NB4 (cell line): Measurements from ENCODE around the gene GYS2.
A peak's percentile ranks its signal among the peaks of the same experiment; 100 is the strongest.

ENCODE experiments used
- DNase-seq: peaks from one replicate; pipeline ENCODE4 v3.0.0; 2010; ENCODE audit warnings: low read depth
- H3K4me3 ChIP-seq: one replicate; pipeline ENCODE4 v1.5.1; 2011; ENCODE audit warnings: mild to moderate bottlenecking, low read depth, low read length, moderate library complexity
- CTCF ChIP-seq: IDR thresholded peaks from one replicate; pipeline ENCODE4 v1.5.1; 2012; ENCODE audit warnings: low read depth, low read length
- MYC ChIP-seq: IDR thresholded peaks from 2 replicates; pipeline ENCODE4 v1.6.1; 2011; ENCODE audit warnings: low read depth, low read length
- POLR2A ChIP-seq: IDR thresholded peaks from 2 replicates; pipeline ENCODE4 v1.6.1; 2011; ENCODE audit warnings: mild to moderate bottlenecking; ENCODE audit not compliant: insufficient read length; ENCODE audit errors: extremely low read depth
- TF ChIP-seq, protein P1 (sequence below): IDR thresholded peaks from 2 replicates; pipeline ENCODE4 v1.6.1; 2011; ENCODE audit warnings: low read depth, low read length

Gene GYS2

GRCh38 chr12:21502872-21503271 lies 101.8 kb downstream of the GYS2 start:
- peak overlapping the region; percentile 75 for H3K4me3 ChIP-seq
- peak; percentile 31 for DNase-seq
- TF ChIP-seq CTCF = no peak
- TF ChIP-seq POLR2A = no peak
- TF ChIP-seq, protein P1, sequence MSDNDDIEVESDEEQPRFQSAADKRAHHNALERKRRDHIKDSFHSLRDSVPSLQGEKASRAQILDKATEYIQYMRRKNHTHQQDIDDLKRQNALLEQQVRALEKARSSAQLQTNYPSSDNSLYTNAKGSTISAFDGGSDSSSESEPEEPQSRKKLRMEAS = 0 out of 2 replicates have a peak, but pooled peaks have one; percentile 8

- peak; percentile 72 for DNase-seq
Observed at GRCh38 chr12:21502164-21502496, 102.5 kb downstream of the GYS2 start.

GRCh38 chr12:21501258-21502163 lies 103.1 kb downstream of the GYS2 start, which contains the start of the genes GOLT1B and RECQL:
TSS of gene GOLT1B (plus strand) at chr12:21501789. CDS start at chr12:21501924, 135 bp downstream.
TSS of gene RECQL (minus strand) at chr12:21501635. CDS start at chr12:21499570, 2,065 bp downstream.
- peak; percentile 100 for DNase-seq
- peak within 1 kb of the TSS; percentile 75 for H3K4me3 ChIP-seq
- peak; percentile 96 for TF ChIP-seq POLR2A
- TF ChIP-seq CTCF = no peak
- TF ChIP-seq MYC = peak; percentile 96
- TF ChIP-seq, protein P1 = peak; percentile 96

More at GRCh38 chr12:21502164-21502496, 102.5 kb downstream of the GYS2 start:
- TF ChIP-seq, protein P1 = no peak
- TF ChIP-seq CTCF = no peak
- no peak for TF ChIP-seq MYC
- no peak for TF ChIP-seq POLR2A
- peak overlapping the region; percentile 75 for H3K4me3 ChIP-seq

DNA sequence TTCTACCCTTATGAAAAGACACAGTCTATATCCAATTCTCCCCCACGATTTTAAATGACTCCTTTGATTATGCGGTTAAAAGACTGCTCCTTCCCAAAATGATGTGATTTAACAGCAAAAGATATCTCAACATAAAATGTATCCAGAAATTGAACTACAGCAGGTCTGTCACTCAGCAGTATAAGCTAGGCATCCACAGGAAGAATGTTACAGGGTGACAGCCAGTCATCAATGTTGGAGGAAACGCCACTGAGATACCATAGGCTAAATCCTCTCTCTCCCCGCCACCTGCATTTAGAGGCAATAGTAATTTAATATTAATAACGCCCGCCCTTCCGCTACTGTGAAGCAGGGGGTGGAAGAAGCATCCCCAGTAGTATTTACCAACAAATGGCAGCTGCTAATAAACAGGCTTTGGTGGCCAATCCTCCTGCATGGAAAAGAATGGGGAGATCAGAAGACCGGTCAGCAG lies 103.8 kb downstream of the GYS2 start:
- TF ChIP-seq MYC (no peak), POLR2A (no peak), CTCF (no peak)
- TF ChIP-seq, protein P1 = no peak
- DNase-seq = no peak
- H3K4me3 ChIP-seq = peak overlapping the region; percentile 75

- H3K4me3 ChIP-seq = peak overlapping the region; percentile 75
- no peak for DNase-seq
- TF ChIP-seq CTCF (no peak), POLR2A (no peak), MYC (no peak)
- TF ChIP-seq, protein P1 = no peak
Observed at GRCh38 chr12:21499765-21500164, 104.9 kb downstream of the GYS2 start.
